ENCODE results near the gene PML.
A peak's percentile ranks its signal among the peaks of the same experiment; 100 is the strongest.
"Not testable (repeated sequence)": the region's sequence is repeated elsewhere in the genome, so short reads cannot be mapped to it uniquely, and the experiment has no call there.

PML gene

DNA sequence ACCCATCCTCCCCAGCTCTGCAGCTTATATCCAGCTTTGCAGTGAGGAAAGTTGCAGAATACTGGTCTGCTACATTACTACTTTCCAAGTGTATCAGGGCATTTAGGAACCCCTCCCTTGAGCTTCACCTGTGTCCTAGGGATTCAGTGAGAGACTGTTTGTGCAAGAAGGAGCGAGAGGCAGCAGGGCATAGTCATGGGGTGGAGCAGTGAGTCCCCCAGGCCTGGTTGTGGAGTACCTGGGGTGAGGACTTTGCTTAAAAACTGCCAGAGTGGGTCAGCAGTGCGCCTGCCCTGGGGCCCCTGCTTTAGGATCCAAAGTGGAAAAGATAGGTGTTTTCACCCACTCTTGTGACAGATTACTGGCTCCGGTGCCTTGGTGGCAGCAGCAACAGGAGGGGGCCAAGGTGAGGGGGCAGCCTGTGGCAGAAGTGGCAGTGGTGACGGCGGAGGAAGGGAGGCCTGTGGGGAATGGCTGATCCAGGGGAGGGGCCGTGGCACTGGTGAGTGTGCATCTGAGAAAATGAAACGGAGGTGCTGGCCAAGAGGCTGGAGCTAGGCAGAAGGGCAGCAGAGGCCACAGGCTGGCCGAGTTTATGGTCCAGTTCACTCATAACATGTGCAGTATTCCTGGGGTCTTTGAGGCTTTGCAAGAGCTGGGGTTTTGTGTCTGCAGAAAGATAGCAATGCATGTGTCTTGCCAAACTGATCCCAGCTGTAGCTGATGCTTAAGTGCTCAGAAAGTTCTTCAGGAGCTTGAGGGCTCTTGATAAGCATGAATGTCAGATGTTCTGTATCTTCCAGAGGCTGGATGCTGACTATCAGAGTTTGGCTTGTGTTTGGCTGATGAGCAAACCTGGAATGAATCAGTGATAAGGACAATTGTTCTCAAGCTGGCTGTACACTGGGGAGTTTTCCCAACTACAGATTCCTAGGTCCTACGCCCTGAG, 44.5 kb downstream of the PML start:
- no peak for DNase-seq (ENCODE audit: low read depth in 1 of 2, low spot score in 1 of 2)

DNA sequence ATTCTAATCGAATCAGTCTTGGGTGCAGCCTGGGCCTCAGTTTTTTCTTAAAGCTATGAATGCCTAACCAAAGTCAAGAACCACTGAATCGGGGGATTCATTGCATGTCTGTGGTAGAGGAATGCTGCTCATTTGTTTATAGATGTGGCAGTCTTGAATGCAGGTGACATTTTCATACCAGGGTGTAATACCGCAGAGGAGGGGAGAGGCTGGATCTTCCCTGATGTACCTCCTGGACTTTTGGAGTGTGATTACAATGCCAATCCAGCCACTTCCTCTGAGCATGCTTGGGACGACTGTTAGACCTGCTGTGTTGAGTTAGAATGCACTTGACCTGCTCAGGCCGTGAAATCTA, 45.1 kb downstream of the PML start:
- DNase-seq (ENCODE audit: low read depth in 1 of 2, low spot score in 1 of 2): no peak

DNA sequence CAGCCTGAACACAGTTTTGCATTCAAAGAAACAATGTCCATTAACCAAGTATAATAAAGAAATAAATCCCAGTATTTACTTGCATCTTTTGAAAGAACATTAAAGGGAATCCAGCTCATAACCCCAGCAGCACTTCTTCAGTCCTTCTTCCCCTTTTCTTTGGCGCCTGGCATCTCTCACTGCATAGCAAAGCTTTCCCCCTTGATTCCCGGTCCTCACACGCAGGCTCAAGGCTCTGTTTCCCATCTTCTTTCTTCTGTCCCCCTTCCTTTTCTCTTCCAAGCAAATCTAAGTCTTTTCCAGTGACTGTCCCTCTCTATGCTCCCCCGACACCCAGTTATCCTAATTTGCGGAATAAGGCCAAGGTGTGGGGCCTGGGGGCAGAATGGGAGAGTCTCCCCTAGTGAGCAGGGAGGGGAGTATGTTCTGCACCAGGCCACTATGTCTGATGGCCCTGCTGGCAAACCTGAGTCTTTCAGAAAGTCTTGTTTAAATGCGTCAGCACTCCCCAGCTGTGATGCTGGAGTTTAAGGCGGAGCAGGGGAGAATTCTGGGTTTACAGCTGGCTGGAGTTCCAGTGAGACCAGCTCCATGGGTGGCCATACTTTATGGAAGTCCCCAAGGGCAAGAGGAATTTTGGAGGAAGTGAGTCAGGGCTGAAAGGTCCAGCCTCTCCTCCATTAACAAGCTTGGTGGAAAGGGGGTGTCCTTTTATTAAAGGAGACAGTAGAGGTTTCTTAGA, 45.8 kb downstream of the PML start:
- no peak for DNase-seq (ENCODE audit: low read depth in 1 of 2, low spot score in 1 of 2)

DNA sequence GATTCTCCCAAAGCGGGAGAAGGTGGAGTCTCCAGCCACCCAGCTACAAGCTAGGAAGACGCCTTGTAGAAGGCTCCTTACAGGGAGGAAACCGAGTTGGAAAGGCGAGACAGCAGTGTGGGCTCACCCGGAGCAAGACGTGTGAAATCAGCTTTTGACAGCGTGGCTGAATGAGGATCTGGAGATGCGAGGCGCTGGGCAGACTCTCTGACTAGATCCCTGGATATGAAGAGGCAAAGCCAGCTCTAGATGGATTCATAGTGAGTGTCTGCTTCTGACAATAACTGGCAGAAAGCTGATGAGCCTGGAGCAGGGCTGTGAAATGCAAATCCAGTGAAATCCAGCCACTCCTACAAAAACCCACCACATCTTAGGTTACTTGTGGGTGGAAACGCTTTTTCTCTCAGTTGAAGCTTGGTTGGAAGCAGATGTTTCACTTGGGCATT, 46.8 kb downstream of the PML start:
- DNase-seq (ENCODE audit: low read depth in 1 of 2, low spot score in 1 of 2): no peak

DNA sequence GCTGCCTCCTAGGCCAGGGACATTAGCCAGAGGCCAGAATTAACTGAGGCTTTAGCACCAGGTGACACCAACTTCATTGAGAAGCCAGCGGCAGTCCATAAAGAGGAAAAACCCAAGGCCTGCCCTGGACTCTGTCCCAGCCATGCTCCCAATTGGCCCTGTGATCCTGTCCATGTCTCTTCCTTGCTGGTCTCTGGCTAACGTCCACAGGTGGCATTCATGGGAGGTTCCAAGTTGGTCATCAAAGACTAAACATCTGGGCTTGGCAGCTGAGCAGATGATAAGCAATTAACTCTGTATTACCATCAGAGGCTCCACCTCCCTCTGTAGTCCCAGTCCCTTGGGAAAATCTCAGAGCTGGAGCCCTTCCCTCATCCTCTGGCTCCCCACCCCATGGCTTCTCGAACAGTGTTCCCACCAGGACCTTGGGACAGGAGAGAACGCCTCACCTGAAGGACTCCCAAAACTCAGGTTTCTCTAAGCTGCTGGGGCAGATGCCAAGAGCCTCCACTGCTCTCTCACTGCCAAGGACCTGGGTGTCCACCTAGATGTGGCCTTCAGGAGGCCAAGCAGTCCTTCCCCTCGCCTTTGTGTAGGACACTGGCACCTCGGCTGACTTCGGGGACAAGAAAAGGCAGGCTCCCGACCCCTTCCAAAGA, 47.4 kb downstream of the PML start:
- no peak for DNase-seq (ENCODE audit: low read depth in 1 of 2, low spot score in 1 of 2)

DNA sequence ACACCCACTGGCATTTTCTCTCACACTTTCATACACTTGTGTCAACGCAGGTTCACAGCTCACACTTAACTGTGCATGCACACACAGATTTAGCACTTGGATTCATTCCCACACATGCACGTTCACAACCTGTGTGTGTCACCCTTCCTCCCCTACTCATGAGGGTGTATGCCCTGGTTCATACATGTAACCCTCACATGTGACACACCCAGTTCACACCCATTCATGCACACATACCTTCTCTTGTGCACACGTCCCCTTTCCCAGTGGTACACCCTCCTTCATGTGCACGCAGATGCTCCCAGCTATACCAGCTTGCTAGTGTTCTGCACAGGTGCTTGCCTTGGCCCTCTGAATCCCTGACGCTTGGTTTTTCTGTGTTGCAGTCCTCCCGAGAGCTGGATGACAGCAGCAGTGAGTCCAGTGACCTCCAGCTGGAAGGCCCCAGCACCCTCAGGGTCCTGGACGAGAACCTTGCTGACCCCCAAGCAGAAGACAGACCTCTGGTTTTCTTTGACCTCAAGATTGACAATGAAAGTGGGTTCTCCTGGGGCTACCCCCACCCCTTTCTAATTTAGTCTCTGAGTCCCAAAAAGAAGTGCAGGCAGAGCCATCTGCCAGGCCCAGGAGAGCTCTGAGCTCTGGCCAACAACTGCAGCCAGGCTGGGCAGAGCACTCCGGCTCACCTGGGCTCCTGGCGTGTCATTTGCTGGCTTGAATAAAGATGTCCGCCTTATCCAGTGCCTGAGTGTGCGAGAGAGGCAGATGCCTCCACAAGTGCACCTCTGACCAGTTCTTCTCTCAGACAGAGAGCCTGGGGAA, 48.3 kb downstream of the PML start:
- no peak for DNase-seq (ENCODE audit: low read depth in 1 of 2, low spot score in 1 of 2)

DNA sequence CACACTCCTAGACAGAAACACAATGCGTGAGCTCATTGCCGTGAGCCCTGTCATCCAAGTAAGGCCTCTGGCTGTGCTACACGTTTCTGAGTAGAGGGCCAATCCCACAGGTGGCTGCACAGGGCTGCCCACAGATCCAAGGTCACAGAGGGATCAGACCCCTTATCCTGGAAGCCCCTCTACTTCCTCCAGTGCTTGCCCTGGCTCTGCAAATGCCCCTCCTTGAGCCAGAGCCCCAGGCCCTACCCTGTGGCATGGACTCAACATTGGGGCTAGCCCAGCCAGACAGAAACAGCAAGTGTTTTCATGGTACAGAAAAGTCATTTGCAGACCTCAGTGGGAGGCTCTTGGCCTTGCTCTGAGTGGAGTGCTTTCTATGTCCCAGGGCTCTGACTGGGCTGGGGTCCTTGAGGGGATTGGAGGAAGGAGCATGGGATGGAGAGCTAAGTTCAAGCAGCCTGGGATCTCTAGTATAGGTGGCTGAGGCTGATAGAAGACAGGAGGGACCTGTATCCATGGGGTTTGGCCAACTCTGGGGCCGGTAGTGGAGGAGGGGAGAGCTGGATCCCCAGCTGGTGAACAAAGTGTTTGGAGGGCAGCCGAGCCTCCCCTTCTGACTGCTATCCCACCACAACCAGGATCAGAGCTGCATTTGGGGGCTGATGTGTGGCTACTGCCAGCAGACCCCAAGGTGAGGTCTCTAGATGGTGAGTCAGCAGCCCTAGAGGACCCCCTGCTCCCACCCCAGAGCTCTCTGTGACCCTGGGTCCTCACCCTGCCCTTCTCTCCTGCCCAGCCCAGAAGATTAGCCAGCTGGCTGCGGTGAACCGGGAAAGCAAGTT, 49.1 kb downstream of the PML start:
- DNase-seq (ENCODE audit: low read depth in 1 of 2, low spot score in 1 of 2): no peak

DNA sequence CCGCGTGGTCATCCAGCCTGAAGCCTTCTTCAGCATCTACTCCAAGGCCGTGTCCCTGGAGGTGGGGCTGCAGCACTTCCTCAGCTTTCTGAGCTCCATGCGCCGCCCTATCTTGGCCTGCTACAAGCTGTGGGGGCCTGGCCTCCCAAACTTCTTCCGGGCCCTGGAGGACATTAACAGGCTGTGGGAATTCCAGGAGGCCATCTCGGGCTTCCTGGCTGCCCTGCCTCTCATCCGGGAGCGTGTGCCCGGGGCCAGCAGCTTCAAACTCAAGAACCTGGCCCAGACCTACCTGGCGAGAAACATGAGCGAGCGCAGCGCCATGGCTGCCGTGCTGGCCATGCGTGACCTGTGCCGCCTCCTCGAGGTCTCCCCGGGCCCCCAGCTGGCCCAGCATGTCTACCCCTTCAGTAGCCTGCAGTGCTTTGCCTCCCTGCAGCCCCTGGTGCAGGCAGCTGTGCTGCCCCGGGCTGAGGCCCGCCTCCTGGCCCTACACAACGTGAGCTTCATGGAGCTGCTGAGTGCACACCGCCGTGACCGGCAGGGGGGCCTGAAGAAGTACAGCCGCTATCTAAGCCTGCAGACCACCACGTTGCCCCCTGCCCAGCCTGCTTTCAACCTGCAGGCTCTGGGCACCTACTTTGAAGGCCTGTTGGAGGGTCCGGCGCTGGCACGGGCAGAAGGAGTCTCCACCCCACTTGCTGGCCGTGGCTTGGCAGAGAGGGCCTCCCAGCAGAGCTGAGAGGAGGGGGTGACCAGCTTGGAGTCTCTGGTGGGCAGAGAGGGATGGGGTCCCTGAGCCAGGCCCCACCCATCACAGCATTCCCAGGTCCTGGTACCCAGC, 50.0 kb downstream of the PML start:
- no peak for DNase-seq (ENCODE audit: low read depth in 1 of 2, low spot score in 1 of 2)

DNA sequence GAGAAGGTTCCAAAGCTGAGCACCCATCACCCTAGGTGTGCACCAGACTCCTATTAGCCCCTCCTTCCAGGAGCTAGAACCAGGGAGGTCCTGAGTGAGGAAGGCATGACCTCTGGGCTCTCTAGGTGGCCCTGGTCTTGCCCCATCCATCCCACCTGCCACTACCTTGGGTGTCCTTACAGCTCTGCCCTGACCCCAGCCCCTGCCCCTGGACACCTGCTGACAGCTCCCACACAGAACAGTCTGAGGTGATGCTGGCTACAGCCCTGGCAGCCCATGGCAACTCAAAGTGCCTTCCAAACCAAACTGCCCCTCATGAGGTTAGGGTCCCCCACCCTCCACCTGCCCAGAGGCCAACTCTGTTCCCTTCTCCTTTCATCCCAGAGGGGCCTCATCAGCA, 50.7 kb downstream of the PML start:
- no peak for DNase-seq (ENCODE audit: low read depth in 1 of 2, low spot score in 1 of 2)

DNA sequence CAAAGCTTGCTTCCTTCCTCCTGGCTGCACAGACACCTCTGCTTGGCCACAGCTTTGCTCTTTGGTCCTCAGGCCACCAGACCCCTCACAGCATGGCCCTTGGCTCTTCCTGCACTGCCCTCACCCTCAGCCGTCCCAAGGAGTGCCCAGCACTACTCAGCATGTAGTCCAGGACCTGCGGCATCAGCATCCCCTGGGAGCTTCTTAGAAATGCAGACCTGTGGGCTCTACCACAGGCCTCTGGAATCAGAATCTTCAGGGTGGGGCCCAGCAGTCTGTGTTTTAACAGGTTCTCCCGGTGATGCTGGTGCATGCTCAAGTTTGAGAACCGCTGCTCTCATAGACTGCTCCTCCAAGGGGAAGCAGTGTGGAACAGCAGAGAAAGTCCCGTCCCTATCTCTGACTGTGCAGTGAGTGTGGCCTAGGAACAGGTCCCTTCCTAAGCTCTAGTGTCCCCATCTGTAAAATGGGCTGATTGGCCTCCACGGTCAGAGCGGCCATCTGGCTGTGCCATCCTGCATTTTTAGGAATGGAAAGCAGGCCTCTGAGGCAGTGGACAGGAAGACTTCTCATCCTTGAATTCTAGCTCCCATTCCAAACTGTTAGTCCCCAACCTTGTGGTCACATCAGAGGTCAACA, 51.2 kb downstream of the PML start:
- no peak for DNase-seq (ENCODE audit: low read depth in 1 of 2, low spot score in 1 of 2)

DNA sequence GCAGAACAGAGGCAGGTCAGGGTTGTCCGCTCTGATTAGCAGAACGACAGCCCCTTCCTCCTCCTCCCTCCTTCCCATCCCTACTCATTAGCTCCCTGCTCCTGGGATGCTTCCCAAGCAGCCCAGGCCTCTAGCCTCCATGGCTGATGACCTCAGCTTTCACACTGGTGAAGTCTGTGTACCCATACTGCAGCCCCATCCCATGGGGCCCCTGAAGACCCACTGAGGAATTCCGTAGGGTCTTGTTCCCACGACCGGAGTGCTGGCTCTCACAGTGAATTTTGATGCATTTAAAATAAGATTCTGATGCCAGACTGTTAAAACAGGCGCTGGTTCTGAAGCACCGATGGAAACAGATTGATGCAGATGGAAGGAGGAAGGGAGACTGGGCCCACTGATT, 51.8 kb downstream of the PML start:
- no peak for DNase-seq (ENCODE audit: low read depth in 1 of 2, low spot score in 1 of 2)

DNA sequence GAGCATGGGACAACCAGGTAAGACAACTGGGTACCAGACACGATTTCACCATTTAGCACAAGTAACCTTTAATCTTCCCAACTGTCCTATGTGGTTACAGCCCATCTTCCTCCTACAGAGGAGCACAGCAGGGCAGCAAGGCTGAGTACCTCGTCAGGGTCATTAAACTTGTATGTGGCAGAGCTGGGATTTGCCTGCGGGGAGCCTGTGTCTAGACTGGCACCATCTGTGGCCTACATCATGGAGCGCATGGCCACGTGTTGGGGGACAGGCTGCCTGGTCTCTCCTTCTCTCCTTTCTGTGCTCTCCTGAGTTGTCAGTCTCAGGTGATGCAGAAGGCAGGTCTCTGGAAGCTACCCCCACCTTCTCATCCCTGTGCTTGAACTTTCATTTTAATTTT, 55.6 kb downstream of the PML start:
- no peak for DNase-seq (ENCODE audit: low read depth in 1 of 2, low spot score in 1 of 2)

DNA sequence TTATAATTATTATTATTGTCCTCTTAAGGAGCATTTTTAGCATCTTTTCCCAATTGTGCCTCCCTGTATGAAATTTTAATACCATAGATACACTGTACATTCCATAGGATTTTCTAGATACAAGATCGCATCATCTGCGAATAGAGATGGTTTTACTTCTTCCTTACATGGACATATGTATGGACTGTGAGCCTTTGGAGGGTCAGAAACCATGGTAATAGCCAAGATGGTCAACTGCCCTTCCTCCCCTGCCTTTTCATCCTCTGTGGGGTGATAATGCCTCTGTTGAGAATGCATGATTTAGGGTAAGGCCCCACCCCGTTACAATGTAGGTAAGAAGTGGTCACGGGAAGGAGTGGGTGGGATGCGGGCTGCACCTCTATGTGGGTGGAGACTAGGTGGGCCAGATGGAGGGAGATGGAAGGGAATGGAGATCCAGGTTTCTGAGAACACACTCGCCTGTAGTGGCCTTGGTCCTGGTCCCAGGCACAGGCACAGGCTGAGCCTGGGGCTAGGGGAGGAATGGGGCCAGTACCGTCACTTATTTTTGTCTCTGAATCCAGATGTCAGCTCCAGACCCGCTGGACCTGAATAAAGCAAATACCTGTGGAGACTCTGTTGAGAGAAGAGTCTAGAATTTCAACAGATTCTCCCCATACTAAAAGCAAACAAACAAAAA, 56.2 kb downstream of the PML start:
- DNase-seq (ENCODE audit: low read depth in 1 of 2, low spot score in 1 of 2): no peak

DNA sequence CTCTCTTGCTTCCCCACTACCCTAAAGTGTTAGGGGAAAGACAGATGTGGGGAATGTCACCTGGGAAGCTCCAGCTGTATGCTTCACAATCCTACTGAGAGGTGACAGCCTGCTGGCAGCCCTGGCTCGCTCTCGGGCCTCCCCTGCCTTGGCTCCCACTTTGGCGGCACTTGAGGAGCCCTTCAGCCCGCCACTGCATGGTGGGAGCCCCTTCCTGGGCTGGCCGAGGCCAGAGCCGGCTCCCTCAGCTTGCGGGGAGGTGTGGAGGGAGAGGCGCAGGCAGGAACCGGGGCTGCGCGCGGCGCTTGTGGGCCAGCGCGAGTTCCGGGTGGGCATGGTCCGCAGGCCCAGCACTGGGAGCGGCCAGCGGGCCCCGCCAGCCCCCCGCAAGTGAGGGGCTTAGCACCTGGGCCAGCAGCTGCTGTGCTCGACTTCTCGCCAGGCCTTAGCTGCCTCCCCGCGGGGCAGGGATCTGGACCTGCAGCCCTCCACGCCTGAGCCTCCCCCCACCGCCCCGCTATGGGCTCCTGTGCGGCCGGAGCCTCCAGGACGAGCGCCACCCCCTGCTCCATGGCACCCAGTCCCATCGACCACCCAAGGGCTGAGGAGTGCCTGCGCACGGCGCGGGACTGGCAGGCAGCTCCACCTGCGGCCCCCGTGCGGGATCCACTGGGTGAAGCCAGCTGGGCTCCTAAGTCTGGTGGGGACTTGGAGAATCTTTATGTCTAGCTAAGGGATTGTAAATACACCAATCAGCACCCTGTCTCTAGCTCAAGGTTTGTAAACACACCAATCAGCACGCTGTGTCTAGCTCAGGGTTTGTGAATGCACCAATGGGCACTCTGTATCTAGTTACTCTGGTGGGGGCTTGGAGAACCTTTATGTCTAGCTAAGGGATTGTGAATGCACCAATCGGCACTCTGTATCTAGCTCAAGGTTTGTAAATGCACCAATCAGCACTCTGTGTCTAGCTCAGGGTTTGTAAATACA, 58.0 kb downstream of the PML start:
- DNase-seq (ENCODE audit: low read depth in 1 of 2, low spot score in 1 of 2): not testable (repeated sequence)

DNA sequence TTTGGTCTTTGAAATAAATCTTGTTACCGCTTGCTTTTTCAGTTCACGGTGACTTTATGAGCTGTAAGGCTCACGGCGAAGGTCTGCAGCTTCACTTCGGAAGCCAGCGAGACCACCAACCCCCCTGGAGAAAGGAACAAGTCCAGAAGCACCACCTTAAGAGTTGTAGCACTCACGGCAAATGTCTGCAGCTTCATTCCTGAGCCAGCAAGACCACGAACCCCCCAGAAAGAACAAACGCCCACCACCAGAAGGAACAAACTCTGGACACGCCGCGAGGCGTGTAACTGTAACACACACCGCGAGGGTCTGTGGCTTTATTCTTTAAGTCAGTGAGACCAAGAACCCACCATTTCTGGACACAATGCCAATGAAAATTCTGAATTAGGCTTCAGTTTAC, 59.0 kb downstream of the PML start:
- DNase-seq (ENCODE audit: low read depth in 1 of 2, low spot score in 1 of 2): no peak

DNA sequence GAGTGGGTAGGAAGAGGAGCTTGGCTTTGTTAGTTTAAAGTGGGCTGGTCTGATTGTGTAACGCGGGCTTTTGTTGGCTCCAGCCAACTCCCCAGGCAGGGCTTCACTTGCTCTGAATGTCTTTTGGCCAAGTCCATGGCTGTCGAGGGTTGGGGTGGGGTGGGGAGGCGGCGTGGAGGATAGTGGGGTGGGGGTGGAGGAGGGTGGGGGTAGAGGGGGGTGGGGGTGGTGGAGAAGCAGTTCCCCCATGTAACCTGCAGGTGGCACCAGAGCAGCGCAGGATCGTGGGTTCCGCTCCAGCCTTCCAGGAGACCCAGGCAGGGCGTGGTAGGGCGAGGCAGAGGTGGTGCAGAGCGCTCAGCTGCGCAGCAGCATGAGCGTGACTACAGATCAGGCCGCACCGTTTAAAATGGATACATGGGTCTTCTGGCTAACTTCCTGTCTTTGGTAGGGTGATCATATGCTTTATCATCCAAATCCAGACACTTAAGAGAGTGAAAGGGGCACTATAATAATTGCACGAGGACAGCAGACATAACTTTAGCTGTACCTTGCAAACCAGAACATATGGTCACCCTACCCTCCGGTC, 59.5 kb downstream of the PML start:
- peak; percentile 29 to 40 for DNase-seq (ENCODE audit: low read depth in 1 of 2, low spot score in 1 of 2)

DNA sequence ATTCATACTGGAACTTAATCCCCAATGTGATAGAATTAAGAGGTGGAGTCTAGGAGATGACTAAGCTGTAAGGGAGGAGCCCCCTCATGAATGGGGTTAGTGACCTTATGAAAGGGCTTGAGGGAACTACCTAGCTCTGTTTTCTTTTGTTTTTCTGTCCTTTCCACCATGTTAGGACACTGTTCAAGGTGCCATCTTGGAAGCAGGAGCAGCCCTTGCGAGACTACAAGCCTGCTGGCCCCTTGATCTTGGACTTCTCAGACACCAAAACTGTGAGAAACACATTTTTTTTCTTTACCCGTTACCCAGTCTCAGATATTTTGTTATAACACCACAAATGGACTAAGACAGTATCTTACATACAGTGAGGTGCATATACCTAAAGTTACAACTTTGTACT, 61.3 kb downstream of the PML start:
- no peak for DNase-seq (ENCODE audit: low read depth in 1 of 2, low spot score in 1 of 2)
